GM21528 (cell line): Measurements from ENCODE around the gene PPIL4.
"Not testable (repeated sequence)": the region's sequence is repeated elsewhere in the genome, so short reads cannot be mapped to it uniquely, and the experiment has no call there.

Experiments used
- ATAC-seq: cut with Tn5 transposase; IDR thresholded peaks from one replicate; pipeline ENCODE4 v1.9.1; 2021; ENCODE audit warnings: mild to moderate bottlenecking, moderate library complexity; ENCODE audit not compliant: unreplicated experiment, low FRiP score

The PPIL4 gene

GRCh38 chr6:149462712-149463111 lies 83.1 kb downstream of the PPIL4 start:
- not testable (repeated sequence) for ATAC-seq

DNA sequence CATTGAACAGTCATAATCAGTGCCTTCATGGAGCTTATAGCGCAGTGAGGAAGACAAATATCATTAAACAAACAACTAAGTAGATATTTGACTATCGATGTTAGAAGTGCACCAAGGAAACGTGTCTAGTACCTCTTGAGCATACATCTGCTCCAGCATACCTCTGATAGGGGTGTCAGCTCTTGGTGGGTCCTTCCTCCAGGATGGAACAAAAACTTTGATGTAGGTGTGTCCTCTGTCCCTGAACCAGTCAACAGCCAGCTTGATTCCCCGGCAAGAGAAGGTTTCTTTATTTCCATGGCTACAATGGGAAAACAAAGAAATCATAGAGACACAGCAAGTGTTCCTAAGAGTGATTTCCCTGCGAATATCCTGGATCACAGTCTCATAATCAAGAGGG lies 84.2 kb downstream of the PPIL4 start:
- no peak for ATAC-seq

DNA sequence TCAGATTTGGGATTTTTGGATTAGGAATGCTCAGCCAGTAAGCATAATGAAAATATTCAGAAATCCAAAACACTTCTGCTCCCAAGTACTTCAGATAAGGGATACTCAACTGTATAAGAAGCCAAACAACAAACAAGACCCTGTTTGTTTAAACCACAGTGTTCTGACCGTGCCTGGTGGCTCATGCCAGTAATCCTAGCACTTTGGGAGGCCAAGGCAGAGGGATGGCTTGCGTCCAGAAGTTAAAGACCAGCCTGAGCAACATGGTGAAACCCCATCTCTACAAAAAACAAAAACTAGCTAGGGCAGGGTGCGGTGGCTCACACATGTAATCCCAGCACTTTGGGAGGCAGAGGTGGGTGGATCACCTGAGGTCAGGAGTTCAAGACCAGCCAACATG lies 85.6 kb downstream of the PPIL4 start:
- ATAC-seq = not testable (repeated sequence)

DNA sequence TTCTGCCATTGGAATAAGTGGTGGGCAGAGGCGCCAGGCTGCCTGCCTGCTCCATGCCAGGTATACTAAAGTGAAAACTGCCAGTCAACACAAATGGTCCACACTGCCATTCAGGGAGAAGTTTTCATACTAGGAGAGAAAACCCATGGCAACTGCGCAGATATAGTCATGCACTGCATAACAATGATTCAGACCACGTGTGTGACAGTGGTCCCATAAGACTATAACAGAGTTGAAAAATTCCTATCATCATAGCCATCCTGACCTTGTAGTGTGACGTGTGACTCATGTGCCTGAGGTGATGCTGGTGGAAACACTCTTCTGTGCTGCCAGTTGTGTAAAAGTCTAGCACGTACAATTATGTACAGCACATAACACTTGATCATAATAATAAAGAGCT lies 86.1 kb downstream of the PPIL4 start:
- ATAC-seq = no peak

DNA sequence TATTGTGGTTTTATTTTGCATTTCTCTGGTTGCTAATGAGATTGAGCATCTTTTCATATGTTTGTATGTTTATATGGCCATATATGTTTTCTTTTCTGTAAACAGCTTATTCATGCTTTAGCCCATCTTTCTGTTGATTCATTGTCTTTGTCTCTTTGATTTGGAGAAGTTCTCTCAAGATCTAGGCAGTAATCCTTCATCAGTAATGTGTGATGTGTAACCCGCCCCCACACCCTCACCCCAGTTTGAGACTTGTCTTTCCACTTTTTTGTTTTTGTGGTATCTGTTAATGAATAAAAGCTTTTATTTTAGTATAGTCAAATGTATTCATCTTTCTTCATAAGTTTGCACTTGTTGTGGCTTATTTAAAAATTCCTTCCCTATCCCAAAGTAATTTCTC lies 87.0 kb downstream of the PPIL4 start:
- ATAC-seq = no peak

DNA sequence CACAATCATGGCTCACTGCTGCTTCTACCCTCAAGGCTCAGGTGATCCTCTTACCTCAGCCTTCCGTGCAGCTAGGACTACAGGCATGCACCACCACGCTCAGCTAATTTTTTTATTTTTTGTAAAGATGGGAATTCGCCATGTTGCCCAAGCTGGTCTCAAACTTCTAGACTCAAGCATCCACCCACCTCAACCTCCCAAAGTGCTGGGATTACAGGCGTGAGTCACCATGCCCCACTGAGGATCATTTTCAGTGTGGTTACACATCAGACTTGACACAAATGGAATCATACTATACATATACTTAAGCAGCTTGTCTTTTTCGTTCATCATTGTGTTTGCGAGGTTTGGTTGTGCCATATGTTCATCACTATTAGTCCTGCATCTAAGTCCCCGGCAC lies 87.6 kb downstream of the PPIL4 start:
- no peak for ATAC-seq

GRCh38 chr6:149457316-149457884 lies 88.4 kb downstream of the PPIL4 start:
- no peak for ATAC-seq

GRCh38 chr6:149456311-149457021 lies 89.4 kb downstream of the PPIL4 start:
- ATAC-seq = no peak

DNA sequence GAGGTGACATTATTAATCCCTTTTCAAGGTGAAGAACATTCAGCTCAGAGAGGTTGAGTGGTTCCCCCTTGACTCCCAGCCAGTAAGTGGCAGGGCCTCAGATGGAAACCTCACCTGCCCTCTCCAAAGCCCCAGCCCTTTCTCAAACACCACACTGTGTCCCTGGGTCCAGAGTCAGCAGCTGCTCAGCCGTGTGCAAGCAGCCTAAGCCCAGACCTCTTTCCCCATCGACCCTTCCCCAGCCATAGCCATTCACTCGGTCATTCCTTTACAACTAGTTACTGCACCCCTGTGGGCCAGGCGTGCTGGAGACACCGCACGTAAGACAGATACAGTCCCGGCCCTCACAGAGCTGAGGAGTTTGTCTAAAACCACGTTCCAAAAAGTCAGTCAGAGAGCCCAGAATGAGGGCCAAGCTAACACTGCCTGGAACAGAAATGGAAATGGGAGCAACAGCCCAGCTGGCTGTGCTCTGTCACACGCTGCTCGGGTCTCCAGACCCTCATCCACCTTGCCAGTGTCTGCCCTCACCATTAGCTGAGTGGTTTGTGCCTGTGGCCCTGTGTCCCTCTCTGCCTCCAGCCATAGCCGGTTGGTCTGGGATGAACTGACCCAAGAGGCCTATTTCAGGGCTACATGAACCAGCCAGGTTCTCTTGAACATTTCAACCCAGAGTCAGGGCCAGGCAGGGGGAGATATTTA lies 90.7 kb downstream of the PPIL4 start:
- no peak for ATAC-seq
